PC-3 (cell line): ENCODE results near the gene CDCA8. TPM values are rescaled to one million over a fixed set of nuclear protein-coding genes. Genes with fewer than 3 reads are reported as not detected.
A peak's percentile ranks its signal among the peaks of the same experiment; 100 is the strongest.

ENCODE experiments used
- ATAC-seq: fragments of 200-7000 bp; cut with Tn5 transposase; 2 replicates; pipeline ENCODE4 v1.9.1; 2020; ENCODE audit warnings: mild to moderate bottlenecking, moderate library complexity
- BruUV-seq: library from RNA; stranded (reverse); fragments of 400-500 nt; replicated peaks from 2 replicates; lab custom pipeline; 2021; lab: Mats Ljungman, UMichigan
- CTCF ChIA-PET: fragments of 300-600 bp; sonication (Branson Sonifier 250); formaldehyde crosslinking; loops from one replicate; lab custom pipeline; 2022; ENCODE audit warnings: antibody characterized with exemption; lab: Charles Lee
- POLR2A ChIA-PET: fragments of 300-600 bp; sonication (Branson Sonifier 250); formaldehyde crosslinking; loops from one replicate; lab custom pipeline; 2022; ENCODE audit warnings: antibody characterized with exemption; ENCODE audit not compliant: unreplicated experiment; lab: Charles Lee
- DNase-seq: peaks from one replicate; pipeline ENCODE4 v3.0.0-alpha.2; 2015
- H2AFZ ChIP-seq: fragments of 300-600 bp; sonication (generic); 2 replicates; pipeline ENCODE4 v1.6.0; 2016; ENCODE audit warnings: antibody characterized with exemption, low read length
- H3F3A ChIP-seq: fragments of 300-600 bp; sonication (generic); one replicate; pipeline ENCODE4 v1.6.0; 2017; ENCODE audit warnings: antibody characterized with exemption, low read length, control low read depth, mild to moderate bottlenecking; ENCODE audit not compliant: unreplicated experiment
- H3K27ac ChIP-seq: fragments of 300-600 bp; sonication (generic); 2 replicates; pipeline ENCODE4 v1.5.1; 2016; ENCODE audit warnings: mild to moderate bottlenecking, low read length
- H3K27me3 ChIP-seq: fragments of 300-600 bp; sonication (generic); 2 replicates; pipeline ENCODE4 v1.6.1; 2016; ENCODE audit warnings: low read length, mixed read lengths
- H3K36me3 ChIP-seq: fragments of 300-600 bp; sonication (generic); 2 replicates; pipeline ENCODE4 v1.6.1; 2016; ENCODE audit warnings: low read depth, mixed run types, low read length, mixed read lengths
- H3K4me1 ChIP-seq: fragments of 300-600 bp; sonication (generic); 2 replicates; pipeline ENCODE4 v1.5.1; 2016; ENCODE audit warnings: low read length; ENCODE audit not compliant: insufficient read depth
- H3K4me2 ChIP-seq: fragments of 300-600 bp; sonication (generic); 2 replicates; pipeline ENCODE4 v1.6.0; 2016; ENCODE audit warnings: low read length
- H3K4me3 ChIP-seq: fragments of 300-600 bp; sonication (generic); 2 replicates; pipeline ENCODE4 v1.5.1; 2016; ENCODE audit warnings: mild to moderate bottlenecking, low read length, mixed read lengths
- H3K79me2 ChIP-seq: fragments of 300-600 bp; sonication (generic); 2 replicates; pipeline ENCODE4 v1.6.1; 2017; ENCODE audit warnings: low read length, mixed read lengths
- H3K9ac ChIP-seq: fragments of 300-600 bp; sonication (generic); 2 replicates; pipeline ENCODE4 v1.6.0; 2016; ENCODE audit warnings: mild to moderate bottlenecking, low read length
- H3K9me2 ChIP-seq: fragments of 300-600 bp; sonication (generic); replicated peaks from 2 replicates; pipeline ENCODE4 v1.6.1; 2016; ENCODE audit warnings: mixed run types, low read length, mixed read lengths
- H3K9me3 ChIP-seq: fragments of 300-600 bp; sonication (generic); 2 replicates; pipeline ENCODE4 v1.6.1; 2016; ENCODE audit warnings: low read length, mixed read lengths
- H4K20me1 ChIP-seq: fragments of 300-600 bp; sonication (generic); 2 replicates; pipeline ENCODE4 v1.6.1; 2016; ENCODE audit warnings: low read length, mixed read lengths
- EZH2 ChIP-seq: fragments of 300-600 bp; sonication (generic); IDR thresholded peaks from one replicate; pipeline ENCODE4 v1.6.1; 2017; ENCODE audit warnings: antibody characterized with exemption, mild to moderate bottlenecking, low read length; ENCODE audit not compliant: unreplicated experiment
- EZH2phosphoT487 ChIP-seq: fragments of 300-600 bp; sonication (generic); IDR thresholded peaks from 2 replicates; pipeline ENCODE4 v1.6.1; 2018; ENCODE audit warnings: mild to moderate bottlenecking, antibody characterized with exemption, low read length, borderline replicate concordance
- intact Hi-C: fragments of 100-400 bp; cut with micrococcal nuclease; formaldehyde crosslinking; loops from 2 replicates; pipeline ENCODE4 v1.9.0; 2023
- total RNA-seq: library from RNA; depleted of rRNA; stranded (reverse); fragments of >200 nt; gene quantifications from 2 replicates; pipeline ENCODE4 v1.2.3, GENCODE V29; 2014
- TF ChIP-seq, protein P1 (sequence below): fragments of 300-600 bp; sonication (generic); conservative IDR thresholded peaks from 2 replicates; pipeline ENCODE4 v1.5.1; 2017; ENCODE audit warnings: antibody characterized with exemption, low read depth, mild to moderate bottlenecking, low read length

CDCA8 gene
- total RNA-seq, 1 experiment from 2014 or later: 31.8 TPM

DNA sequence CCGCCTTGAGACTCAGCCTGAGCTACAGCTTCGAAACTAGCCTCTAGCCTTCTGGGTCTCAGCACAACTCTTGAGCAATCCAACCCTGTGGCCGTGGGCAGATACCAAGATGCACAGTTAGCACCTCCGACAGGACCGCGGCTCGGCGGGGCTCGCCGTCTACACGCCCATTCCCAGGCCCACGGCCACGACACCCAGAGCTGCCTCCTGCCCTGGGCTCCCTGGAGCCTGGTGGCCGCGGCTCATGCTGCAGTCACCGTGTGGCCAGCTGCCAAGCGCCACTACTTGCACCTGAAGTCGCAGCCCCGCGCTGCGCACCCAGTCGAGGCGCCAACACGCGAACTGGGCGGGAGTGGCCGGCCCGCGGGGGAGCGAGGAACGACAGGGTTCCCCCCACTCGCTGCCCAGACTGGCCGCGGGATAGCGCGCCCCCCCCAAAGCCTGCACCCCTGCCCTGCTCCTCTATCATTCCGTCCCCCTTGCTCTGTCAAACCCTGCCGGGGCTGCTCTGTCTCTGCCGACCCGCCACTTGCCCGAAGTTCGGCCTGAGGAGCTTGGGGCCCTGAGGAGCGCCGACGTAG, 729 bp upstream of the CDCA8 start:
- Histone ChIP-seq H3K9me2 (no peaks in the 10 kb centered on the region), H2AFZ (peak overlapping the region; percentile 100), H3K4me2 (peak overlapping the region; percentile 98), H4K20me1 (no peaks in the 10 kb centered on the region; the same call in 1 of the 2 replicates), H3K9ac (peak overlapping the region; percentile 88), H3K36me3 (peaks cover 26% of the 10 kb centered on the region), H3K27me3 (no peaks in the 10 kb centered on the region), H3K4me3 (peak overlapping the region; percentile 94), H3K27ac (peak overlapping the region; percentile 25; the same call in 1 of the 2 replicates), H3F3A (no peaks in the 10 kb centered on the region), H3K79me2 (peaks cover 78% of the 10 kb centered on the region), H3K9me3 (no peaks in the 10 kb centered on the region), H3K4me1 (peaks cover 20% of the 10 kb centered on the region; the same call in 1 of the 2 replicates)
- ChIA-PET CTCF (interaction anchor here (0.5 to 1.0 kb wide), 3 partner anchors 23 to 184 kb away, joined by 3 to 4 read pairs (median 3); no protein-coding TSS in a partner anchor), POLR2A (interaction anchor here (0.6 kb wide), 1 partner anchor 96 kb away, joined by 5 read pairs; the partner anchor contains the start of gene GNL2)
- BruUV-seq: no TSS peak
- intact Hi-C loops: loop anchor here (1.0 to 5.0 kb wide), 7 partner anchors 51 to 219 kb away; partner anchors contain the start of genes GNL2, MTF1, SNIP1 and ZC3H12A
- TF ChIP-seq, protein P1, sequence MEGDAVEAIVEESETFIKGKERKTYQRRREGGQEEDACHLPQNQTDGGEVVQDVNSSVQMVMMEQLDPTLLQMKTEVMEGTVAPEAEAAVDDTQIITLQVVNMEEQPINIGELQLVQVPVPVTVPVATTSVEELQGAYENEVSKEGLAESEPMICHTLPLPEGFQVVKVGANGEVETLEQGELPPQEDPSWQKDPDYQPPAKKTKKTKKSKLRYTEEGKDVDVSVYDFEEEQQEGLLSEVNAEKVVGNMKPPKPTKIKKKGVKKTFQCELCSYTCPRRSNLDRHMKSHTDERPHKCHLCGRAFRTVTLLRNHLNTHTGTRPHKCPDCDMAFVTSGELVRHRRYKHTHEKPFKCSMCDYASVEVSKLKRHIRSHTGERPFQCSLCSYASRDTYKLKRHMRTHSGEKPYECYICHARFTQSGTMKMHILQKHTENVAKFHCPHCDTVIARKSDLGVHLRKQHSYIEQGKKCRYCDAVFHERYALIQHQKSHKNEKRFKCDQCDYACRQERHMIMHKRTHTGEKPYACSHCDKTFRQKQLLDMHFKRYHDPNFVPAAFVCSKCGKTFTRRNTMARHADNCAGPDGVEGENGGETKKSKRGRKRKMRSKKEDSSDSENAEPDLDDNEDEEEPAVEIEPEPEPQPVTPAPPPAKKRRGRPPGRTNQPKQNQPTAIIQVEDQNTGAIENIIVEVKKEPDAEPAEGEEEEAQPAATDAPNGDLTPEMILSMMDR: no peak
- no peak for TF ChIP-seq EZH2phosphoT487
- TF ChIP-seq EZH2: no peak
- DNase-seq (peak; percentile 60), ATAC-seq (peak; percentile 16)

DNA sequence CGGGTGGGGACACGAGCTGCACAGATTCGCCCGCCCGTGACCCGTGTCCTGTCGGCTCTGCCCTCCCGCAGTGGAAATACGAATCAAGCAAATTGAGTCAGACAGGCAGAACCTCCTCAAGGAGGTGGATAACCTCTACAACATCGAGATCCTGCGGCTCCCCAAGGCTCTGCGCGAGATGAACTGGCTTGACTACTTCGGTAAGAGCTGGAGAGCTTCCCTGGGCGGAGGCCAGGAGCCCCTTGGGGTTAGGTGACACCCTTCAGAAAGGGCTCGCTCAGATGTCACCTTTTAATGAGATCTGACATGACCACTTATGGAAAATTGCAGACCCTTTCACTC, 489 bp downstream of the CDCA8 start:
- Histone ChIP-seq H3K9ac (peak overlapping the region; percentile 85), H3K36me3 (peaks cover 38% of the 10 kb centered on the region), H2AFZ (peak overlapping the region; percentile 90), H3K9me2 (no peaks in the 10 kb centered on the region), H3K9me3 (no peaks in the 10 kb centered on the region), H3K79me2 (peaks cover 89% of the 10 kb centered on the region), H3K4me3 (peak overlapping the region; percentile 94), H3K4me1 (peaks cover 20% of the 10 kb centered on the region; the same call in 1 of the 2 replicates), H3F3A (no peaks in the 10 kb centered on the region), H4K20me1 (peaks cover 3% of the 10 kb centered on the region; the same call in 1 of the 2 replicates), H3K27ac (peak overlapping the region; percentile 41), H3K27me3 (no peaks in the 10 kb centered on the region), H3K4me2 (peak overlapping the region; percentile 86)
- ATAC-seq: no peak
- BruUV-seq: no TSS peak
- CTCF ChIA-PET: no interaction called here
- DNase-seq: no peak
- POLR2A ChIA-PET: no interaction called here
- intact Hi-C loops: loop anchor here (1.0 to 5.0 kb wide), 7 partner anchors 49 to 221 kb away; partner anchors contain the start of genes GNL2, MTF1, SNIP1 and ZC3H12A
- TF ChIP-seq EZH2phosphoT487 (no peak), EZH2 (no peak)
- TF ChIP-seq, protein P1: no peak

DNA sequence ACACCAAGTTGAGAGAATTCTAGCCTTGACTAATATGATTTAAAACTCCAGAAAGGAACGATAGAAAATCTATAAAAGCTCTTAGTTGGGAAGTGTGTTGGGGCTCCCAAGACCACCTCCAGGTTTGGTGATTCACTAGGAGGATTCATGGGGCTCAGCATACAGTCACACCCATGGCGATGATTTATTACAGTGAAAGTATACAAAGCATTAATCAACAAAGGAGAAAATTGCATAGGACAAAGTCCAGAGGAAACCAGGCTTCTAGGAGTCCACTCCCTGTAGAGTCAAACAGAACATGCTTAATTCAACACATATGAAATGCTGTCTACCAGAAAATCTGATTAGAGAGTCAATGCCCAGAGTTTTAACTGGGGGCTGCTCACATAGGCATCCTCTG, 4.8 kb downstream of the CDCA8 start:
- Histone ChIP-seq H3K27ac (no peak overlapping the region), H3K79me2 (peaks cover 54% of the 10 kb centered on the region), H3K9ac (no peak overlapping the region), H3K4me1 (peaks cover 10% of the 10 kb centered on the region; the same call in 1 of the 2 replicates), H3K27me3 (no peaks in the 10 kb centered on the region), H4K20me1 (0 out of 2 replicates have a peak, but pooled peaks cover 3% of the 10 kb centered on the region), H3K9me2 (no peaks in the 10 kb centered on the region), H2AFZ (no peak overlapping the region), H3K36me3 (peaks cover 67% of the 10 kb centered on the region), H3F3A (no peaks in the 10 kb centered on the region), H3K4me3 (no peak overlapping the region), H3K9me3 (no peaks in the 10 kb centered on the region), H3K4me2 (no peak overlapping the region)
- no TSS peak for BruUV-seq
- ATAC-seq (no peak), DNase-seq (no peak)
- TF ChIP-seq, protein P1: no peak
- TF ChIP-seq EZH2 (no peak), EZH2phosphoT487 (no peak)
- CTCF ChIA-PET: no interaction called here
- intact Hi-C loops: no loop called here
- POLR2A ChIA-PET: no interaction called here
